ENCODE measurements around the gene ACLY. TPM values are rescaled to one million over a fixed set of nuclear protein-coding genes. Genes with fewer than 3 reads are reported as not detected.
"Not testable (repeated sequence)": the region's sequence is repeated elsewhere in the genome, so short reads cannot be mapped to it uniquely, and the experiment has no call there.

ACLY gene
- total RNA-seq, 6 experiments from 2014 or later = 16.6 to 95.9 (median 33.6) TPM

GRCh38 chr17:41885733-41886132 is 33.0 kb downstream of the ACLY start:
- Histone ChIP-seq H3K27me3 (no peaks in the 10 kb centered on the region), H3K27ac (no peak overlapping the region), H3K9me3 (no peaks in the 10 kb centered on the region), H3K4me3 (no peak overlapping the region), H3K36me3 (peaks cover 20 to 67% (median 27%) of the 10 kb centered on the region in 4 donors), H3K4me1 (no peaks in the 10 kb centered on the region)
- ATAC-seq (peak; percentile 34 to 69 (median 49)), DNase-seq (no peak)
- intact Hi-C loops (cut with DNase I) = loop anchor here in 1 of 2 donors (10.0 kb wide), 2 partner anchors 71 to 151 kb away; partner anchors contain the start of genes FKBP10, HAP1 and P3H4
- TF ChIP-seq CTCF (IDR thresholded peaks at IDR 0.05) (peak in 3 of 4 donors; percentile 28 to 52 (median 46)), POLR2A (IDR thresholded peaks at IDR 0.05) (no peak)
- WGBS (ENCODE audit: insufficient coverage, low coverage, low lambda C conversion rate, missing lambda C conversion rate) = 72% methylated on average over 5 of the region's 6 CpGs

- ATAC-seq = no peak
- peaks cover 0 to 16% (median 0%) of the 10 kb centered on the region in 4 donors for H3K4me1 ChIP-seq
- WGBS (ENCODE audit: insufficient coverage, low coverage, low lambda C conversion rate, missing lambda C conversion rate) = 79% methylated on average over 6 of the region's 6 CpGs
- DNase-seq = no peak
- no peaks in the 10 kb centered on the region for H3K9me3 ChIP-seq
- H3K36me3 ChIP-seq = peaks cover 28 to 71% (median 32%) of the 10 kb centered on the region in 4 donors
- H3K27me3 ChIP-seq = no peaks in the 10 kb centered on the region
- intact Hi-C loops (cut with DNase I) = loop anchor here in 1 of 2 donors (10.0 kb wide), 2 partner anchors 68 to 148 kb away; partner anchors contain the start of genes FKBP10, HAP1 and P3H4
- no peak overlapping the region for H3K4me3 ChIP-seq
- no peak for TF ChIP-seq POLR2A (IDR thresholded peaks at IDR 0.05)
- TF ChIP-seq CTCF (IDR thresholded peaks at IDR 0.05) = no peak
- no peak overlapping the region for H3K27ac ChIP-seq
Observed at GRCh38 chr17:41882756-41883155, 36.0 kb downstream of the ACLY start.

GRCh38 chr17:41880130-41880529 is 38.6 kb downstream of the ACLY start:
- Histone ChIP-seq H3K27me3 (no peaks in the 10 kb centered on the region), H3K9me3 (no peaks in the 10 kb centered on the region), H3K27ac (peak overlapping the region in 1 of 3 donors; percentile 26), H3K4me1 (peaks cover 0 to 16% (median 0%) of the 10 kb centered on the region in 4 donors), H3K36me3 (peaks cover 9 to 51% (median 19%) of the 10 kb centered on the region in 4 donors), H3K4me3 (no peak overlapping the region)
- TF ChIP-seq CTCF (IDR thresholded peaks at IDR 0.05) (no peak), POLR2A (IDR thresholded peaks at IDR 0.05) (no peak)
- intact Hi-C loops (cut with DNase I) = loop anchor here in 1 of 2 donors (10.0 kb wide), 2 partner anchors 65 to 145 kb away; partner anchors contain the start of genes FKBP10, HAP1 and P3H4
- ATAC-seq (peak in 2 of 4 donors; percentile 86 to 92), DNase-seq (no peak)
- 49% methylated on average over 2 of the region's 4 CpGs for WGBS (ENCODE audit: insufficient coverage, low coverage, low lambda C conversion rate, missing lambda C conversion rate)

- peak overlapping the region in 2 of 3 donors; percentile 18 to 79 for H3K27ac ChIP-seq
- H3K4me3 ChIP-seq; H3K27me3 ChIP-seq; ATAC-seq; intact Hi-C loops (cut with DNase I); H3K9me3 ChIP-seq; DNase-seq: not testable (repeated sequence)
- H3K36me3 ChIP-seq = peaks cover 6 to 33% (median 16%) of the 10 kb centered on the region in 4 donors
- H3K4me1 ChIP-seq = peaks cover 0 to 46% (median 19%) of the 10 kb centered on the region in 4 donors
- WGBS (ENCODE audit: insufficient coverage, low coverage, low lambda C conversion rate, missing lambda C conversion rate) = 96% methylated on average over 5 of the region's 9 CpGs
Observed at GRCh38 chr17:41874293-41874670, 44.5 kb downstream of the ACLY start.

- Histone ChIP-seq H3K4me3 (no peak overlapping the region), H3K27me3 (no peaks in the 10 kb centered on the region), H3K36me3 (peaks cover 6 to 28% (median 14%) of the 10 kb centered on the region in 4 donors), H3K9me3 (no peaks in the 10 kb centered on the region), H3K4me1 (peaks cover 0 to 46% (median 22%) of the 10 kb centered on the region in 4 donors), H3K27ac (peak overlapping the region in 2 of 3 donors; percentile 18 to 79)
- WGBS (ENCODE audit: insufficient coverage, low coverage, low lambda C conversion rate, missing lambda C conversion rate) = 31% methylated on average over 4 of the region's 10 CpGs
- TF ChIP-seq CTCF (IDR thresholded peaks at IDR 0.05) = no peak
- TF ChIP-seq POLR2A (IDR thresholded peaks at IDR 0.05) = no peak
- intact Hi-C loops (cut with DNase I) = no loop called here
- ATAC-seq (peak; percentile 74 to 85 (median 84)), DNase-seq (peak; percentile 34 to 85 (median 77))
Observed at GRCh38 chr17:41873559-41874292, 45.0 kb downstream of the ACLY start.
